Measurements from ENCODE around the gene ERP27.

The ERP27 gene

DNA sequence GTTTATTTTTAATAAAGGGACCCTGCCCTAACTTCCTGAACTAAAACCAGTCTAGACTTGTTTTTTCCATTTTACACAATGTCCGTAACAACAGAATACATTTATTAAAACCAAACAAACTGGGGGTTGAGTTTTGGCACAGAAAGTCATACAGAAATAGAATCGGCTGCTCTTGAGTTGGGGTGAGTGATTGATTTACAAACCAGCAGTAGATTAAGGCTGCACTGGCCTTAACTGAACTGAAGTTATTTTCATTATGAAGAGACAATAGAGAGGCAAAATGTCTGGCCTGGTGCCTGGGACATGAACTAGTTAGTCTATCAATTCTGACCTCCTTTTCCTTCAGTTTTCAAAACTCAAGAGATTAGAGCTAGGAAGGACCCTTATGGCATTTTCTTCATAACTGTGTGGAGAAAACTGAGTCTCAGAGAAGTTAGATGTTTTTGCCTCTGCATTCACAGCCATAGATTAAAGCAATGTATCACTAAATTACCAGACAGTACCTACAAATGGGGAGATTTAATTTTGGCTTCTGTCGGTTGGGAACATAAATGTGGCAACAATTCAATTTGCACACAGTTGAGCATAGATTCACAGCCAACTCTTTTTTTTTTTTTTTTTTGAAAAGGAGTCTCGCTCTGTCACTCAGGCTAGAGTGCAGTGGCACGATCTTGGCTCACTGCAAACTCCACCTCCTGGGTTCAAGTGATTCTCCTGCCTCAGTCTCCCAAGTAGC lies 32.9 kb downstream of the ERP27 start:
- no peak for TF ChIP-seq CTCF (IDR thresholded peaks at IDR 0.05; ENCODE audit: extremely low read depth, missing control alignments)
- no peak for DNase-seq (ENCODE audit: low spot score)

DNA sequence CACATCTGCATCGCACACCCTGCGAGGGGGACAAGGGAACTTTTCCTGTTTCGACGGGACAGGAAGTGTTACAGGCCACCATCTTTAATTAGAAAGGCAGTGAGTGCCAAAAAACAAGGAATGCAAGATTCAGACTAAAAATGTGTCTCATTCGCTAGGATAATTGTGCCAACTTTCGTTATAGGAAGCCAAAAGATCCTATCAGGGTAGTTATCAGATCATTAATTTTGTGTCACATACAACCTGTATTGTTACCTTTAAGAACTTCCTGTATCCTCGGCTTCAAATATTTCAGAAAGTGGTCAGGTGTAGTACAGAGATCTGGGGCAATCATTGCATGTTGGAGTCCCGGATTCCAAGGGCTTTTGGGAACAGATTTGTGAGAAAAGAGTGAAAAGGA lies 33.5 kb downstream of the ERP27 start:
- DNase-seq (ENCODE audit: low spot score), result no peak
- TF ChIP-seq CTCF (IDR thresholded peaks at IDR 0.05; ENCODE audit: extremely low read depth, missing control alignments), result no peak

- no peak for TF ChIP-seq CTCF (IDR thresholded peaks at IDR 0.05; ENCODE audit: extremely low read depth, missing control alignments)
- no peak for DNase-seq (ENCODE audit: low spot score)
These were observed 34.8 kb downstream of the ERP27 start for GRCh38 chr12:14903386-14904098.

DNA sequence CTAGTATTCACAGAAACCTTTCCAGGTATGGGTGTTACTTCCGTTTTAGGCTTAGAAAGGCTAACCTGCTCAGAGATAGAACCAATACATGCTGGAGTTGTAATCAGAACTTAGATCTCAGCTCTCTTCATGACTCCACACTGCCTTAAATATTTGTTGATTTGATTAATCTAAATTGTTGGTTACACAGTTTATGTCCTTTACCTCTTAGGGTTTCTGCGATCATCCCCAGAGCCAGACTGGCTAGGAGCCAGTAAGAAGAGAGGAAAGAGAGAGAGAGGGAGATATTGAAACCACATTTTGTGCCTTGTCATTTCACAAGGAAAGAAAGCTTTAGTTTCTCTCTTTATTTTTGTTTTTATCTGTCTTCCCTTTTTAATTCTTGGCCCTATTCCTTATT lies 35.9 kb downstream of the ERP27 start:
- DNase-seq (ENCODE audit: low spot score), result no peak

DNA sequence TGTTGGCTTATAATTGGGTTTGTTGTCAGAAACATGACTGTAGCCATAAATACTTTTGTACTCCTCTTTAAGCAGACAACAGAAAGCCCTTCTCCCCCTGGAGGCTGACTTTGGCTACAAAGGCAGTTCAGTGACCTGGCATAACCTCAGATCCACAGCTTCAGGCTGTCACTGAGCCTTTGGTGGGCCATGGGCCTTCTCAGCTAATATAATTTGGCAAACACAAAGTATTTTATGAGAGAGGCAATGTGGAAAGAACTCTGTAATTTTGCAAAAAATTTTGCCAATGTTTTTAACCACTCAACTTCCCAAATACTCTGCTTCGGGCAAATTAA lies 37.1 kb downstream of the ERP27 start:
- no peak for TF ChIP-seq CTCF (IDR thresholded peaks at IDR 0.05; ENCODE audit: extremely low read depth, missing control alignments)
- DNase-seq (ENCODE audit: low spot score), result no peak

More for the DNA sequence above, 35.9 kb downstream of the ERP27 start:
- TF ChIP-seq CTCF (IDR thresholded peaks at IDR 0.05; ENCODE audit: extremely low read depth, missing control alignments), result no peak

- DNase-seq (ENCODE audit: low spot score), result no peak
- TF ChIP-seq CTCF (IDR thresholded peaks at IDR 0.05; ENCODE audit: extremely low read depth, missing control alignments), result no peak
These were observed 37.7 kb downstream of the ERP27 start for GRCh38 chr12:14900521-14901227.

Data from GM20000 (cell line).